M059J (cell line): ENCODE measurements around the gene TMCC3. TPM values are rescaled to one million over a fixed set of nuclear protein-coding genes. Genes with fewer than 3 reads are reported as not detected.

Source experiments
- DNase-seq: peaks from one replicate; pipeline ENCODE4 v3.0.0-alpha.2; 2012; ENCODE audit warnings: low read depth
- total RNA-seq: library from RNA; depleted of rRNA; stranded (reverse); fragments of >200 nt; shearing (Covaris generic); gene quantifications from 2 replicates; pipeline ENCODE4 v1.2.3, GENCODE V29; 2014; rRNA removed

Gene TMCC3
- total RNA-seq, 1 experiment from 2014 or later: 0.54 TPM

DNA sequence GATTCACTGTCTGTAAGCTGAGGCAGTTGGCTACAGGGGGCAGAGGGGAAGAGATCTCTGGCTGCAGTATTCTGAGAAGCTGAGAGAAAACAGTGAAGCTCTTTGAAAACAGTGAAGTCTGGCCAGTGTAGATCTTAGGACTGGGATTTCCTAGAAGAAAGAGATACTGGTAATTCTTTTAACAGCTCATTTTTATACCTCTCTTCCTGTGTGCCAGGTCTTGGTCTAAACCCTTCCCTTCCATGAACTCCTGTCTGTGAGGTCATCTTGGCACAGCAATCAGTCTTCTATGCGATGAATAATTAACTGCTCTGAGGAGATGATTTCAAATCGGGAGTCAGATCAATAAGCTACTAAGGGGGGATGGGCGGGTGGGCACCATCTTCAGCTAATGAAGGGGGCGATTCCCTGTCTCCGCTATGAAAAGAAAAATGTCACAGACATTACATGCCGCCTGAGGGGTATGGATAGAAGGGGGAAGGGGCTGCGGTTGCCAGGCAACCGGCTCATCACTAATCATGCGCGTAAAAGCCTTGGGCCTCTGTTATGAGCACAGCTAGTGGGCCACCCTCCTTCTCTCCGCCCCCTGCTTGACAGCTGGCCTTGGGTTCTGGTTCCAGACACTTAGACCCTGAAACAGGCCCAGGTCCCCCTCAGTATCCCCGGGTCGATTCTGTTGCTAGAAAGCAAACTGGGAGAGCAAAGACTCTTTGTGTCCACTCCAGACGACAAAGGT lies 115.4 kb downstream of the TMCC3 start:
- DNase-seq: no peak

DNA sequence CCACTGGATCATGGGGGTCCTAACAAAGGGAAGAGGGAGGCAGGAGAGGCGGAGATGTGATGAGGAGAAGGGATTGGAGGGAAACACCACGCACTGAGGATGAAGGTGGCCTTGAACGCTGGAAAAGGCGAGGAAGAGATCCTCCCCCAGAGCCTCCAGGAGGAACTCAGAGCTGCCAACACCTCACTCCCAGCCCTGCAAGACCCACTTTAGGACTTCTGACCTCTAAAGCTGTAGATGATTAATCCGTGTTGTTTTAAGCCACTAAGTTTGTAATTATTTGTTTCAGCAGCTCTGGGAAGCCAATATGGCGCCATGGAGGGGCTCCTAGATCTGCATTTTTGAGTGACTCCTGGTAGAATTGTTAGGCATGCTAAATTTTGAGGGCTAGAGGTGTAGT lies 116.1 kb downstream of the TMCC3 start:
- no peak for DNase-seq

DNA sequence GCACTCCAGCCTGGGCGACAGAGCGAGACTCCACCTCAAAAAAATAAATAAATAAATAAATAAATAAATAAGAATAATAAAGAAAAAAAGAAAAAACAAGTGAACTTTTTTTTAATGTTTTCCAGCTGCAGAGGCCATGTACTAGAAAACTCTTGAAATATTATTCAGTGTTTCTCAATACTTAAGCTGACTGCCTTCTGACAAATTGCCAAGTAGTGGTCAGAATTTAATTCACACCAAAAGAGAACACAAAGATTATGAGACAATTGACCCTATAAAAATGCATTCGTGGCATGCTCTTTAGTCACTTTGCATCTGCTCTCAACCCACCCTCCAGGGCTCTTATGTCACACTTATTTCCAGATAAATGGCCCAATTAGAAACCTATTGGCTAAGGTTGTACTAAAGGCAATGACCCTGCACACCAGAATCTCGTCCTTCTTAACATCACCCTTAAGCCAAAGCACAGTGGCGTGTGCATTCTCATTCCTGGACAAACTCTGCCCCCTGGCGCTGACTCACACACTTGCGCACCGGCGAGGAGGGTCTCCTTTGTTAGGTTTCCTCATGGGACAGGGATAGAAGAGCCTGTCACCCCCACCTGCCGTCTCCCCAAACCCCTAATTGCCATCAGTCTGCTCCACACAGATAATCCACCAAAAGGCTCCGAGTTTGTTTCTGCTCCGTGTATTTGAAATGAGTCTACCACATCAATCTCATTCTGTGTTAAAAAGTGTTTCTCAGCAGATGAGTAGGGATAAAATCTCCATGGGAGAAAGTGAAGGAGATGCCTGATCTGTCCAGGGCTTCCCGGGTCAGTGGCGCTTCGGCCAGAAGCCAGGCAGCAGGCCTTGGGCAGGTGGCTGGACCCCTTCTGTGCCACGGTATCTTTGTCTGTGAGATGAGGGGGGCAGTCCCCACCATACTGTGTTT lies 117.6 kb downstream of the TMCC3 start:
- peak; percentile 59 for DNase-seq

DNA sequence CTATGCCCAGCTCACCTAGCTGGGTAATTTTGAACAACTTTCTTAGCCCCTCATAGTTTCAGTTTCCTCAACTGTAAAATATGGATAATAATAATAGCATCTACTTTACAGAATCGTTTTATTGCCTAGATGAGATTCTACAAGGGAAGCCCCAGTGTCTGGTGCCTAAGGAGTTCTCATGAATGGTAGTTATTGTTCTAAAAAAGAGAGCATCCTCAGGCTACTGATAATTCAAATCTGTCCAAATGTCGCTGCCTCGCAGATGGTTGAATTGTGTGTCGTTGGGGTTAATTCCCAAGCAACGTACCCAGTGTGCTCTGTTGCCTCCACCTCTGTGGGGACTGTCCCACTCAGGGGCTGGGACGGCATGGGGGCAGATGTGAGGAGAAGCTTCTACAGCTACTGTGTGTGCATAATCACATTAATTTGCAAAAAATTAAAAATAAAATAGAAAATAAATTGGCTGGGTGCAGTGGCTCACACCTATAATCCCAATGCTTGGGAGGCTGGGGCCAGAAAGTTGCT lies 119.1 kb downstream of the TMCC3 start:
- DNase-seq: no peak

DNA sequence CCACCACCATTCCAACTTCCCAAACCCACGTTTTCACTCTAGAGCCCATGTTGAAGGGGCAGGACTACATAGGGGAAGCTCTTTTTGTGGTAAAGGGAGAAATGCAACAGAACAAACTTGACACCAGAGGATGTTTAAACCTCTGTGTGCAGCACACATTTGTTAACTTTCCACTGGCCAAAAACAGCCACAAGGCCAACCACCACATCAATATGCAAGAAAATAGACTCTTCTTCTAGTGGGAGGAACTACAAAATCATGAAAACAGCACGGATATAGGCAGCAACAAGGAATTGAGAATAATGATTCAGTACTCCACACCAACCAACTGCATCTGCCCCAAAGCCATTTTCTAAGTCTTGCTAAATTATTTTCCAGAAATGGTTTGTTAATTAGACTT lies 124.4 kb downstream of the TMCC3 start:
- DNase-seq: no peak

Other genes with a start within 250 kb of the TMCC3 start
- 3.2 and 6.6 TPM in 2 replicates for gene CEP83, start 190.7 kb downstream of the TMCC3 start, total RNA-seq